Mammary epithelial cell (primary cell): ENCODE results near the gene API5.

Source experiments
- EZH2 ChIP-seq: IDR thresholded peaks from 2 replicates; pipeline ENCODE4 v1.6.1; 2012; ENCODE audit warnings: low read length, inconsistent platforms, borderline replicate concordance
- TF ChIP-seq, protein P1 (sequence below), 2 donors: IDR thresholded peaks in 1 of 2; conservative IDR thresholded peaks in 1 of 2; 2 replicates each; pipeline ENCODE4 v1.5.1; 2011 to 2012; ENCODE audit warnings: inconsistent platforms in 2 of 2, low read length in 2 of 2, mild to moderate bottlenecking in 2 of 2, control low read depth in 1 of 2, low read depth in 1 of 2; ENCODE audit not compliant: insufficient read depth in 1 of 2; ENCODE audit errors: extremely low read depth in 1 of 2

DNA sequence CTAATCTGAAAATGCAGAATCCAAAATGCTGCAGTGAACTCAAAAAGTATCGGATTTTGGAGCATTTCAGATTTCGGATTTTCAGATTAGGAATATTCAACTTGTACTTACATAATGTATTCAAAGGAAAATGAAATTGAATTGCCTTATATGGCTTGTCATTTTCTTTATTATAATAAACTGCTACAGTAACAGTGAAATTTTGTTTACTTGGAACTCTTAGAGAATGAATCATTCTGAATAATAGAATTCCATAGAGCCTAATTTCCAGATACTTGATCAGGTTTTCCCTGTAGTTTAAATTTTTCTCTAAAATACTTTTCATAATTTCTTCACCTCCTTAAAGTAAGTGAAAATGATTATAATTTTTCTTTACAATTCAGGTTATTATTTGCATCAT lies 64.3 kb downstream of the API5 start:
- TF ChIP-seq EZH2, result no peak
- TF ChIP-seq, protein P1, sequence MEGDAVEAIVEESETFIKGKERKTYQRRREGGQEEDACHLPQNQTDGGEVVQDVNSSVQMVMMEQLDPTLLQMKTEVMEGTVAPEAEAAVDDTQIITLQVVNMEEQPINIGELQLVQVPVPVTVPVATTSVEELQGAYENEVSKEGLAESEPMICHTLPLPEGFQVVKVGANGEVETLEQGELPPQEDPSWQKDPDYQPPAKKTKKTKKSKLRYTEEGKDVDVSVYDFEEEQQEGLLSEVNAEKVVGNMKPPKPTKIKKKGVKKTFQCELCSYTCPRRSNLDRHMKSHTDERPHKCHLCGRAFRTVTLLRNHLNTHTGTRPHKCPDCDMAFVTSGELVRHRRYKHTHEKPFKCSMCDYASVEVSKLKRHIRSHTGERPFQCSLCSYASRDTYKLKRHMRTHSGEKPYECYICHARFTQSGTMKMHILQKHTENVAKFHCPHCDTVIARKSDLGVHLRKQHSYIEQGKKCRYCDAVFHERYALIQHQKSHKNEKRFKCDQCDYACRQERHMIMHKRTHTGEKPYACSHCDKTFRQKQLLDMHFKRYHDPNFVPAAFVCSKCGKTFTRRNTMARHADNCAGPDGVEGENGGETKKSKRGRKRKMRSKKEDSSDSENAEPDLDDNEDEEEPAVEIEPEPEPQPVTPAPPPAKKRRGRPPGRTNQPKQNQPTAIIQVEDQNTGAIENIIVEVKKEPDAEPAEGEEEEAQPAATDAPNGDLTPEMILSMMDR (conservative IDR thresholded peaks at IDR 0.05 in 1 of 2, IDR thresholded peaks at IDR 0.05 in 1 of 2; ENCODE audit: extremely low read depth in 1 of 2, insufficient read depth in 1 of 2, low read depth in 1 of 2, low read length in 2 of 2), result no peak
